ENCODE results near the gene TXNRD3. TPM values are rescaled to one million over a fixed set of nuclear protein-coding genes. Genes with fewer than 3 reads are reported as not detected.

TXNRD3 gene
- total RNA-seq, 1 donor from 2014 or later = 0.51 TPM

GRCh38 chr3:126663750-126664149 lies 8.8 kb upstream of the TXNRD3 start:
- no peak for TF ChIP-seq CTCF (IDR thresholded peaks at IDR 0.05)
- ATAC-seq (ENCODE audit: low read depth) (no peak), DNase-seq (no peak)
- intact Hi-C loops (cut with micrococcal nuclease) = no loop called here
- H3K9me3 Mint-ChIP-seq = no peaks in the 10 kb centered on the region
- H3K27me3 Mint-ChIP-seq = peaks cover 11% of the 10 kb centered on the region
- no peaks in the 10 kb centered on the region for H3K36me3 Mint-ChIP-seq (ENCODE audit: low read depth)
- no peak overlapping the region for H3K27ac Mint-ChIP-seq
- no peaks in the 10 kb centered on the region for H3K4me1 Mint-ChIP-seq
- no peak overlapping the region for H3K4me3 Mint-ChIP-seq
- POLR2A ChIA-PET = no interaction called here
- CTCF ChIA-PET = no interaction called here

- H3K27me3 Mint-ChIP-seq = peaks cover 15% of the 10 kb centered on the region
- ATAC-seq (ENCODE audit: low read depth) (no peak), DNase-seq (no peak)
- H3K27ac Mint-ChIP-seq = no peak overlapping the region
- intact Hi-C loops (cut with micrococcal nuclease) = no loop called here
- POLR2A ChIA-PET = no interaction called here
- TF ChIP-seq CTCF (IDR thresholded peaks at IDR 0.05) = no peak
- no peaks in the 10 kb centered on the region for H3K4me1 Mint-ChIP-seq
- no peaks in the 10 kb centered on the region for H3K36me3 Mint-ChIP-seq (ENCODE audit: low read depth)
- CTCF ChIA-PET = no interaction called here
- H3K9me3 Mint-ChIP-seq = no peaks in the 10 kb centered on the region
- H3K4me3 Mint-ChIP-seq = no peak overlapping the region
Observed at GRCh38 chr3:126663257-126663656, 8.3 kb upstream of the TXNRD3 start.

- Mint-ChIP-seq H3K9me3 (no peaks in the 10 kb centered on the region), H3K4me1 (no peaks in the 10 kb centered on the region), H3K4me3 (no peak overlapping the region), H3K27ac (no peak overlapping the region), H3K27me3 (peaks cover 15% of the 10 kb centered on the region), H3K36me3 (ENCODE audit: low read depth) (no peaks in the 10 kb centered on the region)
- ATAC-seq (ENCODE audit: low read depth) (no peak), DNase-seq (no peak)
- ChIA-PET POLR2A (no interaction called here), CTCF (no interaction called here)
- TF ChIP-seq CTCF (IDR thresholded peaks at IDR 0.05) = no peak
- intact Hi-C loops (cut with micrococcal nuclease) = no loop called here
Observed at GRCh38 chr3:126661532-126662364, 6.8 kb upstream of the TXNRD3 start.

GRCh38 chr3:126659915-126660886 lies 5.3 kb upstream of the TXNRD3 start:
- Mint-ChIP-seq H3K27me3 (peaks cover 25% of the 10 kb centered on the region), H3K36me3 (ENCODE audit: low read depth) (no peaks in the 10 kb centered on the region), H3K4me1 (peaks cover under 1% of the 10 kb centered on the region), H3K4me3 (no peak overlapping the region), H3K9me3 (no peaks in the 10 kb centered on the region), H3K27ac (no peak overlapping the region)
- ATAC-seq (ENCODE audit: low read depth) = no peak
- CTCF ChIA-PET = no interaction called here
- no peak for DNase-seq
- TF ChIP-seq CTCF (IDR thresholded peaks at IDR 0.05) = no peak
- intact Hi-C loops (cut with micrococcal nuclease) = loop anchor here (10.0 kb wide), 1 partner anchor 135 kb away; the partner anchor contains the start of gene CHST13
- POLR2A ChIA-PET = no interaction called here

- CTCF ChIA-PET = no interaction called here
- intact Hi-C loops (cut with micrococcal nuclease) = loop anchor here (10.0 kb wide), 1 partner anchor 134 kb away; the partner anchor contains the start of gene CHST13
- no peak overlapping the region for H3K27ac Mint-ChIP-seq
Observed at GRCh38 chr3:126658584-126658983, 3.7 kb upstream of the TXNRD3 start.

More at GRCh38 chr3:126658584-126658983, 3.7 kb upstream of the TXNRD3 start:
- peaks cover 7% of the 10 kb centered on the region for H3K4me1 Mint-ChIP-seq
- no peaks in the 10 kb centered on the region for H3K36me3 Mint-ChIP-seq (ENCODE audit: low read depth)
- H3K27me3 Mint-ChIP-seq = peaks cover 26% of the 10 kb centered on the region
- no peak overlapping the region for H3K4me3 Mint-ChIP-seq
- no peak for ATAC-seq (ENCODE audit: low read depth)
- POLR2A ChIA-PET = no interaction called here
- no peaks in the 10 kb centered on the region for H3K9me3 Mint-ChIP-seq
- TF ChIP-seq CTCF (IDR thresholded peaks at IDR 0.05) = no peak
- no peak for DNase-seq

Data from activated B cell treated with CpG ODN at 0.5 μM for 24 hours (primary cell).